ENCODE measurements around the gene ERBB2. TPM values are rescaled to one million over a fixed set of nuclear protein-coding genes. Genes with fewer than 3 reads are reported as not detected.

ERBB2 gene
- total RNA-seq, 1 donor from 2014 or later: 49.0 TPM

DNA sequence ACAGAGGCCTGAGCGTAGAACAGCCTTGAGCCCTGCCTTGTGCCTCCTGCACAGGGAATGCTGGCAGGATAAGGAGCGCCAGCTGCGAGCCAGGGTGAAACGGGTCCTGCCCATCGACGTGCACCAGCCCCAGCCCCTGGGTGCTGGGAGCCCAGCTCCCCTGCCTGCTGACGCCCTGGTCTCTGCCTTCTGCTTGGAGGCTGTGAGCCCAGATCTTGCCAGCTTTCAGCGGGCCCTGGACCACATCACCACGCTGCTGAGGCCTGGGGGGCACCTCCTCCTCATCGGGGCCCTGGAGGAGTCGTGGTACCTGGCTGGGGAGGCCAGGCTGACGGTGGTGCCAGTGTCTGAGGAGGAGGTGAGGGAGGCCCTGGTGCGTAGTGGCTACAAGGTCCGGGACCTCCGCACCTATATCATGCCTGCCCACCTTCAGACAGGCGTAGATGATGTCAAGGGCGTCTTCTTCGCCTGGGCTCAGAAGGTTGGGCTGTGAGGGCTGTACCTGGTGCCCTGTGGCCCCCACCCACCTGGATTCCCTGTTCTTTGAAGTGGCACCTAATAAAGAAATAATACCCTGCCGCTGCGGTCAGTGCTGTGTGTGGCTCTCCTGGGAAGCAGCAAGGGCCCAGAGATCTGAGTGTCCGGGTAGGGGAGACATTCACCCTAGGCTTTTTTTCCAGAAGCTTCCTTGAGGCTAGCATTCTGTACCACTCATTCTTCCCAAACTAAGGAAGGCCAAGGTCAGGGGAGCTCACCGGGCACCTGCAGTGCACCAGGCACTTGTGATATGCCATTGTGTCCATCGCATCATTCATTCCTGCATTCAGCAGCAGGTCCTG lies 29.7 kb upstream of the ERBB2 start:
- H3K27ac Mint-ChIP-seq (ENCODE audit: unreplicated experiment): no peak overlapping the region
- H3K27me3 Mint-ChIP-seq (ENCODE audit: unreplicated experiment): peaks cover 27% of the 10 kb centered on the region

DNA sequence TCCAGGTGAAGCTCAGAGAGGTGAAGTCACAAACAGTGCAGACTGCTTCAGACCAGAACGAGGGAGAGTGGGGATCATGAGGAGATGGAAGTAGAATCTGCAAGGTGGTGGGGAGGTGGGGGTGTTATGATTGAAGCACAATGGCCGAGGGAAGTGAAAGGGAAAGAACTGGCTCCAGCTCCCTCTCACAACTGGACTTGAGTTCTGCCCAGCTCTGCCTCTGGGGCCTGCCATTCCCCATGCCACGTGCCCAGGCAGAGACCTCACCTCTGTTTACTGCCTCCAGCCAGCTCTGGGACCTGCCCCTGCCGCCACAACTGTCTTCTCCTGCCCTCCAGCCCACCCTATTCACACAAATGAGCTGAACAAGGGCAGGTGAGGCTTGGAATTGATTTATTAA lies 29.1 kb upstream of the ERBB2 start:
- Mint-ChIP-seq H3K4me3 (ENCODE audit: unreplicated experiment) (no peak overlapping the region), H3K27ac (ENCODE audit: unreplicated experiment) (no peak overlapping the region), H3K4me1 (ENCODE audit: unreplicated experiment) (peaks cover 4% of the 10 kb centered on the region), H3K9me3 (ENCODE audit: unreplicated experiment) (no peaks in the 10 kb centered on the region), H3K27me3 (ENCODE audit: unreplicated experiment) (peaks cover 31% of the 10 kb centered on the region), H3K36me3 (ENCODE audit: low read depth, unreplicated experiment) (peaks cover 5% of the 10 kb centered on the region)
- no peak for DNase-seq (ENCODE audit: low spot score)
- TF ChIP-seq, protein P1, sequence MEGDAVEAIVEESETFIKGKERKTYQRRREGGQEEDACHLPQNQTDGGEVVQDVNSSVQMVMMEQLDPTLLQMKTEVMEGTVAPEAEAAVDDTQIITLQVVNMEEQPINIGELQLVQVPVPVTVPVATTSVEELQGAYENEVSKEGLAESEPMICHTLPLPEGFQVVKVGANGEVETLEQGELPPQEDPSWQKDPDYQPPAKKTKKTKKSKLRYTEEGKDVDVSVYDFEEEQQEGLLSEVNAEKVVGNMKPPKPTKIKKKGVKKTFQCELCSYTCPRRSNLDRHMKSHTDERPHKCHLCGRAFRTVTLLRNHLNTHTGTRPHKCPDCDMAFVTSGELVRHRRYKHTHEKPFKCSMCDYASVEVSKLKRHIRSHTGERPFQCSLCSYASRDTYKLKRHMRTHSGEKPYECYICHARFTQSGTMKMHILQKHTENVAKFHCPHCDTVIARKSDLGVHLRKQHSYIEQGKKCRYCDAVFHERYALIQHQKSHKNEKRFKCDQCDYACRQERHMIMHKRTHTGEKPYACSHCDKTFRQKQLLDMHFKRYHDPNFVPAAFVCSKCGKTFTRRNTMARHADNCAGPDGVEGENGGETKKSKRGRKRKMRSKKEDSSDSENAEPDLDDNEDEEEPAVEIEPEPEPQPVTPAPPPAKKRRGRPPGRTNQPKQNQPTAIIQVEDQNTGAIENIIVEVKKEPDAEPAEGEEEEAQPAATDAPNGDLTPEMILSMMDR (IDR thresholded peaks at IDR 0.05; ENCODE audit: unreplicated experiment): no peak

More for the DNA sequence above, 29.7 kb upstream of the ERBB2 start:
- peaks cover 5% of the 10 kb centered on the region for H3K36me3 Mint-ChIP-seq (ENCODE audit: low read depth, unreplicated experiment)
- H3K4me3 Mint-ChIP-seq (ENCODE audit: unreplicated experiment): no peak overlapping the region
- no peaks in the 10 kb centered on the region for H3K9me3 Mint-ChIP-seq (ENCODE audit: unreplicated experiment)
- peaks cover 4% of the 10 kb centered on the region for H3K4me1 Mint-ChIP-seq (ENCODE audit: unreplicated experiment)
- TF ChIP-seq, protein P1 (IDR thresholded peaks at IDR 0.05; ENCODE audit: unreplicated experiment): no peak
- DNase-seq (ENCODE audit: low spot score): no peak

DNA sequence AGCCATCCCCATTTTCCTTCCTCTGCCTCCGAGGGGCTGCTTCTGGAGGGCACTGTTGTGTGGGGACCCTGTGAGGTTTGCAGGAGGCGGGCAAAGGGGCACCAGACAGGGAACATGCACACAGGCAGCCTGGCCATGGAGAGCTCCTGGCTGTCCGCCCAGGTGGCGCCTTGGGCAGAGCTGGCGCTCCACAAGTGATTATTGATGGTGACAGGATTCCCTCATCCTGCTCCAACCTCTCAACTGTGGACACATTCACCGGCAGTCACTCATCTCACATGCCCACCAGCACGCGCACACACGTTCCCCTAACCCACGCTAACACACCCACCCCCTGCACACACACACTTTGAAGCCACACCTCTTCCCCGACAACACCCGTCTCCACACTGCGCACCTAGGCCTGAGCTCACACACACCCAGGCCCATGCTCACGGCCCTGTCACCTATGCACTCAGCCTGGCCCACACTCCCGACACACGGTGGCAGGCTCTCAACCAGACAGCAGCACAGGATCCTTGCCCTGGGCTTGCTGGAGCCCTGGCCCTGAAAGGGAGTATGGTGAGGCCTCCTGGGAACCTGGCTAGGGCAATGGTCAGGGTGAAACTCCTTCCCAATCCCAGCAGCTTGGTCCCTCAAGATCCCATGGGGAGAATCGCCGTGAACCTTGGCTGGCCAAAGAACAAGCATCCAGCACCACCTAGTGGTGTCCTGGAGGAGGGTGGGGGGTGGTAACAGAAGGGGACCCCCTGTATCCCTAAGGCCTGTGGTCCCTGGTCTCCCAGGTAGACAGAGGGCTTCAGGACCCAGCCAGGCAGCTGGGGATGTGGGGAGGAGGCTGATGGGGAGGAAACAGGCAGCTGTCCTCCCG lies 28.0 kb upstream of the ERBB2 start:
- Mint-ChIP-seq H3K4me3 (ENCODE audit: unreplicated experiment) (no peak overlapping the region), H3K9me3 (ENCODE audit: unreplicated experiment) (no peaks in the 10 kb centered on the region), H3K36me3 (ENCODE audit: low read depth, unreplicated experiment) (peaks cover 5% of the 10 kb centered on the region), H3K27ac (ENCODE audit: unreplicated experiment) (peak overlapping the region; percentile 30), H3K27me3 (ENCODE audit: unreplicated experiment) (peaks cover 24% of the 10 kb centered on the region), H3K4me1 (ENCODE audit: unreplicated experiment) (peaks cover 4% of the 10 kb centered on the region)
- TF ChIP-seq, protein P1 (IDR thresholded peaks at IDR 0.05; ENCODE audit: unreplicated experiment): peak; percentile 42
- DNase-seq (ENCODE audit: low spot score): peak; percentile 58

DNA sequence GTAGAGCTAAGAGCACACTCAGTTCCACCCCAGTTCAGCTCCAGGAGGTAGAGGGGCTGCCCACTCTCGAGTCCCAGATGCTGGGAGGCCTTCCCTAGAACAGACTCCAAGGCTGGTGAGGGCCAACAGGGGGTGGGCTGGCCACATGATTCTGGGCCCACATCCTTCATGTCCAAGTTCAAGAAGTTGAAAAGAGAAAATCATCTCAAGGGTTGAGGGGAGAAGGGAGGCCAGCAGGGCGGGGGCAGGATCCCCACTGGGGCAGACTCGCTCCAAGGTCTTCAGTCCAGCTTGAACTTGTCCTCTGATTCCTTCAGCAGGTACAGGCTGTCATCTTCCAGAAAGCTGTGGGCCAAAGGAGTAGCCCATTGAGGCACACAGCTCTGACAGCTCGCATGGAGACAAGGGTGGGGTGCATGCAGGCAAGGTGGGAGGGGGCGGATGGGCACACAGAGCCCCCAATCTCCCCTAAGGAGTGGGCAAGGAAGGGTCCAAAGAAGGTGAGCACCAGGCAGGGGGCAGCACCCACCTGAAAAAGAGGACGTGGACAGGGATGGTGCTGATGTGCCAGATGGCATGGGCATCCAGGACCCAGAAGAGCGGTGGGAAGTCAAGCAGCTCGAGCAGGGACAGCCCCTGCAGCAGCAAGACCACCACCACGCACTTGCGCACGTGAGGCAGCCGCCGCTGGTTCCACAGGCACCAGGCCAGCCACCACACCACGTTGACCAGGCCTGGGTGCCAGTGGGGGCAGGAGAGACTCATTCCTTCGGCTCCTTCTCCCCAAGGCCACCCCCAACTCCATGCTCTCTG lies 27.1 kb upstream of the ERBB2 start:
- TF ChIP-seq, protein P1 (IDR thresholded peaks at IDR 0.05; ENCODE audit: unreplicated experiment): no peak
- peaks cover 4% of the 10 kb centered on the region for H3K4me1 Mint-ChIP-seq (ENCODE audit: unreplicated experiment)
- no peaks in the 10 kb centered on the region for H3K9me3 Mint-ChIP-seq (ENCODE audit: unreplicated experiment)
- H3K27ac Mint-ChIP-seq (ENCODE audit: unreplicated experiment): no peak overlapping the region
- no peak overlapping the region for H3K4me3 Mint-ChIP-seq (ENCODE audit: unreplicated experiment)
- peaks cover 5% of the 10 kb centered on the region for H3K36me3 Mint-ChIP-seq (ENCODE audit: low read depth, unreplicated experiment)
- H3K27me3 Mint-ChIP-seq (ENCODE audit: unreplicated experiment): peaks cover 23% of the 10 kb centered on the region
- no peak for DNase-seq (ENCODE audit: low spot score)

All from endothelial cell (in vitro differentiated cells).